PFSK-1 (cell line): ENCODE data around the gene HASPIN.

Experiments used
- FOXP2 ChIP-seq: optimal IDR thresholded peaks from 2 replicates; pipeline ENCODE3; 2011; ENCODE audit warnings: borderline replicate concordance, control low read depth, inconsistent platforms; ENCODE audit not compliant: insufficient read depth; ENCODE audit errors: extremely low read length, extremely low read depth
- POLR2AphosphoS5 ChIP-seq: IDR thresholded peaks from 2 replicates; pipeline ENCODE4 v1.6.1; 2012; ENCODE audit warnings: low read depth, mild to moderate bottlenecking, control low read depth, low read length, moderate library complexity
- REST ChIP-seq, 2 experiments: IDR thresholded peaks; 2 replicates each; pipeline versions ENCODE4 v1.6.1 to v1.8.0; 2011 to 2012; ENCODE audit warnings: low read depth in 2 of 2, low read length in 2 of 2, control low read depth in 1 of 2, inconsistent platforms in 1 of 2, mild to moderate bottlenecking in 1 of 2, moderate library complexity in 1 of 2; ENCODE audit not compliant: insufficient read depth in 1 of 2
- SIN3A ChIP-seq: IDR thresholded peaks from 2 replicates; pipeline ENCODE4 v1.6.1; 2012; ENCODE audit warnings: mild to moderate bottlenecking, low read length, moderate library complexity, borderline replicate concordance; ENCODE audit not compliant: insufficient read depth
- TAF1 ChIP-seq: IDR thresholded peaks from 2 replicates; pipeline ENCODE4 v1.6.1; 2012; ENCODE audit warnings: low read length, control low read depth, borderline replicate concordance; ENCODE audit not compliant: insufficient read depth

The HASPIN gene

DNA sequence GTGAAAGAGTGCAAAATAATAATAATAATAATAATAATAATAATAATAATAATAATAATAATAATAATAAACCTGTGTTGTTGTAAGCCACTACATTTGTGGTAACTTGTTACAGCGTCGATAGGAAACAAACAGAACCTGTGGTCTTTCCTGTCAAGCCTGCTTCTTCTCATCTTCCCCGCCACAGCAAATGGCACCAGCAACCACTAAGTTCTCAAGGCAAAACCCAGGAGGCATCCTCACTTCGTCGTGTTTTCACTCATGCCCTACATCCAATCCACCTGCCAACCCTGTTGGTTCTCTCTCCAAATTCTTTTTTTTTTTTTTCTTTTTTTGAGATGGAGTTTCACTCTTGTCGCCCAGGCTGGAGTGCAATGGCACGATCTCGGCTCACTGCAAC, 43.1 kb downstream of the HASPIN start:
- TF ChIP-seq TAF1 = no peak

GRCh38 chr17:3768341-3768740, 44.6 kb downstream of the HASPIN start:
- TF ChIP-seq REST (IDR thresholded peaks at IDR 0.05; ENCODE audit: insufficient read depth in 1 of 2, low read depth in 2 of 2, low read length in 2 of 2) (no peak), TAF1 (no peak)

GRCh38 chr17:3768769-3769168, 45.1 kb downstream of the HASPIN start:
- no peak for TF ChIP-seq SIN3A
- TF ChIP-seq TAF1 = no peak
- no peak for TF ChIP-seq FOXP2
- no peak for TF ChIP-seq REST (IDR thresholded peaks at IDR 0.05; ENCODE audit: insufficient read depth in 1 of 2, low read depth in 2 of 2, low read length in 2 of 2)
- no peak for TF ChIP-seq POLR2AphosphoS5

DNA sequence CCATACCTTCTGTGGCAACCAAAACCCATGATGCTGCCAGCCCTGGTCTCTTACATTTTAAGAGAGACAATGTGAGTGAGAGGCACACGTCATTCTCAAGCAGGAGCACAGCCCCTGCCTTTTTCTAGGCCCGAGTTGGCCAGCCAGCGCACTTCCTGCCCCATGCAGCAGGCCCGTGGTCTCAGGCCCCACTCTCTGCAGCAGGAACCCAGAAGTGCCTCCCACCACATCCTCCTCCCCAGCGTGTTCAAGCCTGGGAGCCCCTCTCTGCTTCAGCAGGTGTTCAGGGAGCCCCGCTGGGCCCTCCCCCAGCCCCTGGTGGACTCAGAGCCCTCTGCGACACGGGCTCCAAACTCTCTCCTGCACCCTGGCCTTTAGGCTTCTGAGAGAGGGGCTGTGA, 46.8 kb downstream of the HASPIN start:
- TF ChIP-seq TAF1 = no peak
- TF ChIP-seq POLR2AphosphoS5 = no peak
- TF ChIP-seq SIN3A = no peak
- no peak for TF ChIP-seq REST (IDR thresholded peaks at IDR 0.05; ENCODE audit: insufficient read depth in 1 of 2, low read depth in 2 of 2, low read length in 2 of 2)
- TF ChIP-seq FOXP2 = no peak

- TF ChIP-seq POLR2AphosphoS5 = no peak
- no peak for TF ChIP-seq SIN3A
- no peak for TF ChIP-seq FOXP2
- TF ChIP-seq TAF1 = no peak
- no peak for TF ChIP-seq REST (IDR thresholded peaks at IDR 0.05; ENCODE audit: insufficient read depth in 1 of 2, low read depth in 2 of 2, low read length in 2 of 2)
These were observed 47.4 kb downstream of the HASPIN start for GRCh38 chr17:3771140-3771539.

DNA sequence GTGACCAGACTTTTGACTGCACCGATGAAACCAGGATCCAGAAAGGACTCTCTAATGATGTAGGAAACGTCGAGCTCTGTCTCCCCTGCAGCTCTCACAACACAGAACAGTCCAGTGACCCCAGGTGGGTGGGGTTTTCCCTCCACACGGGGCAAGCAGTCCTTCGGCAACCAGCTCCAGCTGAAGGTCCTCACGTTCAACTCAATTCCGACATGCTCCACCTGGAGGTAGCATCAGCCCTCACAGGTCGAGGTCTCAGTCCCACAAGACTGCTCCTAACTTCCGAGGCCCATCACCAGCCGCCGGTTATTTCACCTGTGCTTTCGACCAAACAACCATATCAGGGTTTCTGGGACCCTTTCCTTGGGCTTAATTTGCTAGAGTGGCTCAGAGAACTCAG, 49.1 kb downstream of the HASPIN start:
- TF ChIP-seq SIN3A (no peak), TAF1 (no peak), POLR2AphosphoS5 (no peak), REST (IDR thresholded peaks at IDR 0.05; ENCODE audit: insufficient read depth in 1 of 2, low read depth in 2 of 2, low read length in 2 of 2) (no peak), FOXP2 (no peak)
